PC-9 (cell line): ENCODE measurements around the gene SCGB1C1. TPM values are rescaled to one million over a fixed set of nuclear protein-coding genes. Genes with fewer than 3 reads are reported as not detected.
A peak's percentile ranks its signal among the peaks of the same experiment; 100 is the strongest.

Source experiments
- BruUV-seq: library from RNA; stranded (reverse); fragments of 400-500 nt; replicated peaks from 2 replicates; lab custom pipeline; 2021; lab: Mats Ljungman, UMichigan
- CTCF ChIA-PET: fragments of 300-600 bp; sonication (Branson Sonifier 250); formaldehyde crosslinking; loops from one replicate; lab custom pipeline; 2022; ENCODE audit warnings: antibody characterized with exemption; lab: Charles Lee
- POLR2A ChIA-PET: fragments of 300-600 bp; sonication (Branson Sonifier 250); formaldehyde crosslinking; loops from one replicate; lab custom pipeline; 2022; ENCODE audit warnings: antibody characterized with exemption; ENCODE audit not compliant: unreplicated experiment; lab: Charles Lee
- DNase-seq, 2 experiments: peaks; one replicate each; pipeline versions ENCODE4 v3.0.0 to v3.0.0-alpha.2; 2015 to 2022; ENCODE audit warnings: mixed read lengths in 1 of 2
- H2AFZ ChIP-seq: fragments of 200-600 bp; sonication (generic); 2 replicates; pipeline ENCODE4 v1.8.1; 2017; ENCODE audit warnings: antibody characterized with exemption
- H3F3A ChIP-seq: fragments of 200-600 bp; sonication (generic); 2 replicates; pipeline ENCODE4 v1.8.1; 2017; ENCODE audit warnings: antibody characterized with exemption, mild to moderate bottlenecking, low read depth; ENCODE audit not compliant: insufficient read depth
- H3K27ac ChIP-seq: fragments of 200-600 bp; sonication (generic); 2 replicates; pipeline ENCODE4 v1.6.1; 2016; ENCODE audit warnings: mixed run types
- H3K27me3 ChIP-seq: fragments of 200-600 bp; sonication (generic); 2 replicates; pipeline ENCODE4 v1.6.1; 2016; ENCODE audit warnings: low read depth, mixed run types; ENCODE audit not compliant: insufficient read depth
- H3K36me3 ChIP-seq: fragments of 200-600 bp; sonication (generic); 2 replicates; pipeline ENCODE4 v1.6.1; 2016; ENCODE audit warnings: low read depth, mixed run types
- H3K4me1 ChIP-seq: fragments of 200-600 bp; sonication (generic); replicated peaks from 2 replicates; pipeline ENCODE4 v1.6.1; 2016; ENCODE audit warnings: mixed run types; ENCODE audit not compliant: insufficient read depth
- H3K4me2 ChIP-seq: fragments of 200-600 bp; sonication (generic); 2 replicates; pipeline ENCODE4 v1.6.1; 2017; ENCODE audit warnings: mixed run types
- H3K4me3 ChIP-seq: fragments of 200-600 bp; sonication (generic); 2 replicates; pipeline ENCODE4 v1.6.1; 2016; ENCODE audit warnings: mixed run types
- H3K79me2 ChIP-seq: fragments of 200-600 bp; sonication (generic); 2 replicates; pipeline ENCODE4 v1.6.1; 2017; ENCODE audit warnings: low read depth, mixed run types
- H3K9me2 ChIP-seq: fragments of 200-600 bp; sonication (generic); 2 replicates; pipeline ENCODE4 v1.8.1; 2017; ENCODE audit warnings: mild to moderate bottlenecking; ENCODE audit not compliant: insufficient read depth
- H3K9me3 ChIP-seq: fragments of 200-600 bp; sonication (generic); 2 replicates; pipeline ENCODE4 v1.8.1; 2016; ENCODE audit warnings: low read depth; ENCODE audit not compliant: insufficient read depth
- H4K20me1 ChIP-seq: fragments of 200-600 bp; sonication (generic); 2 replicates; pipeline ENCODE4 v1.8.1; 2017; ENCODE audit not compliant: insufficient read depth
- EZH2 ChIP-seq: fragments of 200-600 bp; sonication (generic); IDR thresholded peaks from 2 replicates; pipeline ENCODE4 v1.8.0; 2017; ENCODE audit warnings: antibody characterized with exemption, low read depth
- intact Hi-C: fragments of 100-400 bp; cut with micrococcal nuclease; formaldehyde crosslinking; loops from one replicate; pipeline ENCODE4 v1.10.0; 2022; ENCODE audit not compliant: unreplicated experiment
- total RNA-seq: library from RNA; stranded (reverse); gene quantifications from 2 replicates; pipeline ENCODE4 v1.2.3, GENCODE V29; 2021
- TF ChIP-seq, protein P1 (sequence below): fragments of 200-600 bp; sonication (generic); conservative IDR thresholded peaks from 2 replicates; pipeline ENCODE4 v1.6.1; 2017; ENCODE audit warnings: mixed run types, antibody characterized with exemption, mild to moderate bottlenecking, moderate library complexity

SCGB1C1 gene
- total RNA-seq, 1 experiment from 2014 or later = not detected

DNA sequence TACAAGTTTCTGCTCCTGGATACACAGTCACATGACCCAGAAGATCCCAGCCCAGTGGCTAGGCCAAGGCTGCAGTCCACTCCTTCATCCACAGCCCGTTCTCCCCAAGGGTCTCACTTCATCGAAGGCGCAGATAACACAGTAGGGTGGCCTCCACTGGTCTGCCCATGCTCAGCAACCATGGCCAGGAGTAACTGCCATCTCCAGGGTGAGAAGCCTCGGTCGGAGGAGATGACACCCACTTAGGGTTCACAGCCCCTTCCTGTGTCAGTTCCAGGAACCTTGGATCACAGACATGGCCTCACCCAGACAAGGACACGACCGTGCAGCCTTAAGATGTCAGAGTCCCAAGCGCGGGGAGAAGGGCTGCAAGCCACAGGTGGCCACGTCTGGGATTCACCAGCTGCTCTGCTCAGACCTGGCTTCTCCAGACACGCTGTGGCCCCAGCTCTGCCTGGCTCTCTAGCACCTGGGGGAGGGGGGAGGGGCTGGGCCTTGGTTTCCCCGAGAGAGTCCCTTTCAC, 11.8 kb downstream of the SCGB1C1 start:
- BruUV-seq = no TSS peak
- Histone ChIP-seq H4K20me1 (peaks cover 11% of the 10 kb centered on the region; the same call in 1 of the 2 replicates), H3K79me2 (peaks cover 36% of the 10 kb centered on the region), H3K36me3 (no peaks in the 10 kb centered on the region), H3K4me3 (no peak overlapping the region), H3K9me2 (no peaks in the 10 kb centered on the region), H3K4me1 (peaks cover 2% of the 10 kb centered on the region), H3K27me3 (no peaks in the 10 kb centered on the region), H3F3A (peaks cover 10% of the 10 kb centered on the region), H3K4me2 (no peak overlapping the region), H2AFZ (no peak overlapping the region), H3K27ac (no peak overlapping the region), H3K9me3 (no peaks in the 10 kb centered on the region)
- POLR2A ChIA-PET = no interaction called here
- intact Hi-C loops = loop anchor here (5.0 kb wide), 1 partner anchor 258 kb away; no protein-coding TSS in a partner anchor
- TF ChIP-seq, protein P1, sequence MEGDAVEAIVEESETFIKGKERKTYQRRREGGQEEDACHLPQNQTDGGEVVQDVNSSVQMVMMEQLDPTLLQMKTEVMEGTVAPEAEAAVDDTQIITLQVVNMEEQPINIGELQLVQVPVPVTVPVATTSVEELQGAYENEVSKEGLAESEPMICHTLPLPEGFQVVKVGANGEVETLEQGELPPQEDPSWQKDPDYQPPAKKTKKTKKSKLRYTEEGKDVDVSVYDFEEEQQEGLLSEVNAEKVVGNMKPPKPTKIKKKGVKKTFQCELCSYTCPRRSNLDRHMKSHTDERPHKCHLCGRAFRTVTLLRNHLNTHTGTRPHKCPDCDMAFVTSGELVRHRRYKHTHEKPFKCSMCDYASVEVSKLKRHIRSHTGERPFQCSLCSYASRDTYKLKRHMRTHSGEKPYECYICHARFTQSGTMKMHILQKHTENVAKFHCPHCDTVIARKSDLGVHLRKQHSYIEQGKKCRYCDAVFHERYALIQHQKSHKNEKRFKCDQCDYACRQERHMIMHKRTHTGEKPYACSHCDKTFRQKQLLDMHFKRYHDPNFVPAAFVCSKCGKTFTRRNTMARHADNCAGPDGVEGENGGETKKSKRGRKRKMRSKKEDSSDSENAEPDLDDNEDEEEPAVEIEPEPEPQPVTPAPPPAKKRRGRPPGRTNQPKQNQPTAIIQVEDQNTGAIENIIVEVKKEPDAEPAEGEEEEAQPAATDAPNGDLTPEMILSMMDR = no peak
- TF ChIP-seq EZH2 = no peak
- DNase-seq = no peak
- CTCF ChIA-PET = no interaction called here

DNA sequence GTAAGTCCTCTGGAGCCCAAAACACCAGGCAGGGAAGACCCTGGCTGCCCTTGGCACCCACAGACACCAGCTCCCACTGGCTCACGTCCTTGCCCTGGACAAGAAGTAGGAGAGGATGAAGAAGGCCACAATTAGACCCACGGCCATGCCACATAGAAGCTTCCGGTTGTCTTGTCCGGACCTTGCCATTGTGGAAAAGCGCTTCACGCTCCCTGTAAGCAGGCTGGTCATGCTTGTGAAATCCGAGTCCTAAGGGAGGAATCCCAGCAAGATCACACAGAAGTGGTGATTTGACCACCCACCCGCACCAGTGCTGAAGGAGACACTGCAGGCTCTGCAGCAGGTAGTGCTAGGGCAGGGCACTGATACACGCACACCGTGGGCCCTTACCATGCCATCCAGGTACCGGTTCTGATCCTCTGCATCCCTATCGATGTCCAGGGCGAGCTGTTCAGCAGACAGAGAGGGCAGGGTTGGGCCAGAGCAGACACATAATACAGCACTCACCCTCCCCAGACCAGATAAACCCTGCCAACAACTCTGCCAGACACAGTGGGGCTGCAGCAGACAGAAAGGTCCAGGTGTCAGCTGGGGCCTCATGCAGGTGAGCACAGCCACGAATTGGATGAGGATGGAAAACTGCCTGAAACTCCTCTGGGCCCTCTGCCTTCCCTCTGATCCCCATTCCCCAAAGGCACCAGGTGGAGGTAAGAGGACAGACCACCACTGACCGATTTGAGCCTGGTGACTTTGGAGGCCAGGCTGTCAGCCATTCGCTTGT, 12.5 kb downstream of the SCGB1C1 start:
- Histone ChIP-seq H3K4me3 (no peak overlapping the region), H3K4me1 (peaks cover 10% of the 10 kb centered on the region), H4K20me1 (peaks cover 11% of the 10 kb centered on the region; the same call in 1 of the 2 replicates), H3F3A (peaks cover 10% of the 10 kb centered on the region), H3K79me2 (peaks cover 44% of the 10 kb centered on the region), H3K36me3 (no peaks in the 10 kb centered on the region), H3K9me3 (no peaks in the 10 kb centered on the region), H3K4me2 (peak overlapping the region; percentile 99; the same call in 1 of the 2 replicates), H3K27ac (no peak overlapping the region), H3K27me3 (no peaks in the 10 kb centered on the region), H3K9me2 (no peaks in the 10 kb centered on the region), H2AFZ (no peak overlapping the region)
- ChIA-PET CTCF (no interaction called here), POLR2A (no interaction called here)
- no TSS peak for BruUV-seq
- no peak for DNase-seq
- intact Hi-C loops = loop anchor here (5.0 kb wide), 1 partner anchor 257 kb away; no protein-coding TSS in a partner anchor
- no peak for TF ChIP-seq EZH2
- TF ChIP-seq, protein P1 = no peak

DNA sequence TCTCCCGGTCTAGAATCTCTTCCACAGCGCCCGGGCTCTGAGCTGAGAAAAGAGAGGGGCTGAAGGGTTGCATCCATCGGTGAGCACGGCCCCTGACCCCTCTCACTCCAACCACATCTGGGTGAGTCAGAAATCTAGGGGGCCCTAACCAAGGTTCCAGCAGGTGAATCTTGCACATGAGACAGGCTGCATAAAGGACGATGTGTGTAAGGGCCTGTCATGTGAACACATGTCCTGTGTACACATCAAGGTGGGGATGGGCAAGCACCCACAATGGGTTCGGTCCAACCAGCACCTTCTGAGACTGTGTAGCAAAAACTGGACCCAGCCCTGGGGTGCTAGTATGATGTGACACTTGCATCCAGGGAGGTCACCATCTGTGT, 13.1 kb downstream of the SCGB1C1 start:
- Histone ChIP-seq H3K4me1 (peaks cover 11% of the 10 kb centered on the region), H3F3A (peaks cover 10% of the 10 kb centered on the region), H4K20me1 (peaks cover 11% of the 10 kb centered on the region; the same call in 1 of the 2 replicates), H3K27me3 (no peaks in the 10 kb centered on the region), H3K4me3 (peak overlapping the region; percentile 67), H2AFZ (no peak overlapping the region), H3K79me2 (peaks cover 50% of the 10 kb centered on the region), H3K27ac (no peak overlapping the region), H3K36me3 (no peaks in the 10 kb centered on the region), H3K9me2 (no peaks in the 10 kb centered on the region), H3K4me2 (peak overlapping the region; percentile 99), H3K9me3 (no peaks in the 10 kb centered on the region)
- ChIA-PET CTCF (no interaction called here), POLR2A (no interaction called here)
- TF ChIP-seq, protein P1 = no peak
- no peak for TF ChIP-seq EZH2
- intact Hi-C loops = loop anchor here (5.0 kb wide), 1 partner anchor 256 kb away; no protein-coding TSS in a partner anchor
- no peak for DNase-seq
- BruUV-seq = no TSS peak
